WTC11 (cell line): ENCODE results near the gene DSC2. TPM values are rescaled to one million over a fixed set of nuclear protein-coding genes. Genes with fewer than 3 reads are reported as not detected.

ENCODE experiments used
- ATAC-seq: fragments of 200-7000 bp; cut with Tn5 transposase; 2 replicates; pipeline ENCODE4 v1.10.0; 2021; ENCODE audit warnings: mild to moderate bottlenecking, moderate library complexity
- CTCF ChIA-PET: fragments of 300-600 bp; sonication (Branson Sonifier 250); formaldehyde crosslinking; loops from one replicate; lab custom pipeline; 2021; ENCODE audit warnings: antibody characterized with exemption; lab: Charles Lee
- POLR2A ChIA-PET: fragments of 350-600 bp; sonication (Branson Sonifier 250); formaldehyde crosslinking; loops from one replicate; lab custom pipeline; 2021; ENCODE audit warnings: antibody characterized with exemption; lab: Charles Lee
- DNase-seq: peaks from one replicate; pipeline ENCODE4 v3.0.0; 2021; ENCODE audit warnings: low spot score
- H3K27ac Mint-ChIP-seq: 2 replicates; pipeline ENCODE4 v1.8.0; 2021; ENCODE audit warnings: mixed read lengths
- H3K27me3 Mint-ChIP-seq: 2 replicates; pipeline ENCODE4 v1.8.0; 2021; ENCODE audit warnings: low read depth, mild to moderate bottlenecking, moderate library complexity, mixed read lengths
- H3K36me3 Mint-ChIP-seq: 2 replicates; pipeline ENCODE4 v1.8.0; 2021; ENCODE audit warnings: mixed read lengths
- H3K4me1 Mint-ChIP-seq: 2 replicates; pipeline ENCODE4 v1.8.0; 2022; ENCODE audit warnings: mixed read lengths
- H3K4me3 Mint-ChIP-seq: 2 replicates; pipeline ENCODE4 v1.8.0; 2021; ENCODE audit warnings: mild to moderate bottlenecking, moderate library complexity, mixed read lengths
- H3K9me3 Mint-ChIP-seq: 2 replicates; pipeline ENCODE4 v1.8.0; 2021; ENCODE audit warnings: mixed read lengths
- IRF2 ChIP-seq: sonication (generic); formaldehyde crosslinking; IDR thresholded peaks from 2 replicates; pipeline ENCODE4 v1.8.0; 2022; ENCODE audit warnings: low read depth, missing genetic modification reagents, borderline replicate concordance
- JAZF1 ChIP-seq: fragments of 250-450 bp; sonication (Bioruptor Pico); IDR thresholded peaks from 2 replicates; pipeline ENCODE4 v1.9.0; 2021; ENCODE audit warnings: moderate library complexity, mild to moderate bottlenecking, inconsistent platforms
- JUN ChIP-seq: sonication (generic); formaldehyde crosslinking; IDR thresholded peaks from 2 replicates; pipeline ENCODE4 v1.8.0; 2023; ENCODE audit warnings: mild to moderate bottlenecking, missing genetic modification reagents
- NFYB ChIP-seq: sonication (generic); formaldehyde crosslinking; conservative IDR thresholded peaks from 2 replicates; pipeline ENCODE4 v1.8.0; 2022; ENCODE audit warnings: low read depth, missing genetic modification reagents
- PRRX2 ChIP-seq: fragments of 250-450 bp; sonication (Bioruptor Pico); IDR thresholded peaks from 2 replicates; pipeline ENCODE4 v1.8.0; 2021; ENCODE audit warnings: mild to moderate bottlenecking
- RELA ChIP-seq: sonication (generic); formaldehyde crosslinking; IDR thresholded peaks from 2 replicates; pipeline ENCODE4 v1.8.1; 2022; ENCODE audit warnings: missing genetic modification reagents, mild to moderate bottlenecking, borderline replicate concordance
- RORB ChIP-seq: fragments of 250-450 bp; sonication (Bioruptor Pico); IDR thresholded peaks from 2 replicates; pipeline ENCODE4 v1.9.0; 2021; ENCODE audit warnings: mild to moderate bottlenecking
- SOX15 ChIP-seq: fragments of 250-450 bp; sonication (Bioruptor Pico); IDR thresholded peaks from 2 replicates; pipeline ENCODE4 v1.9.0; 2021; ENCODE audit warnings: mild to moderate bottlenecking
- ZNF121 ChIP-seq: sonication (generic); formaldehyde crosslinking; IDR thresholded peaks from 2 replicates; pipeline ENCODE4 v1.8.0; 2023; ENCODE audit warnings: missing genetic modification reagents
- ZNF138 ChIP-seq: sonication (generic); formaldehyde crosslinking; conservative IDR thresholded peaks from 2 replicates; pipeline ENCODE4 v1.8.1; 2022; ENCODE audit warnings: mild to moderate bottlenecking, moderate library complexity, missing genetic modification reagents
- ZNF423 ChIP-seq: fragments of 250-450 bp; sonication (Bioruptor Pico); IDR thresholded peaks from 2 replicates; pipeline ENCODE4 v2.1.2; 2022; ENCODE audit warnings: mild to moderate bottlenecking, moderate library complexity
- total RNA-seq: library from RNA; stranded (reverse); gene quantifications from 3 replicates; pipeline ENCODE4 v1.2.3, GENCODE V29; 2021
- TF ChIP-seq, protein P1 (sequence below): sonication (generic); formaldehyde crosslinking; IDR thresholded peaks from 2 replicates; pipeline ENCODE4 v1.8.0; 2022; ENCODE audit warnings: mild to moderate bottlenecking, missing genetic modification reagents
- TF ChIP-seq, protein P2 (sequence below): sonication (generic); formaldehyde crosslinking; IDR thresholded peaks from 2 replicates; pipeline ENCODE4 v1.8.1; 2023; ENCODE audit warnings: mild to moderate bottlenecking, missing genetic modification reagents, moderate library complexity
- TF ChIP-seq, protein P3 (sequence below): sonication (generic); formaldehyde crosslinking; IDR thresholded peaks from 2 replicates; pipeline ENCODE4 v1.8.0; 2023; ENCODE audit warnings: missing genetic modification reagents
- TF ChIP-seq, protein P4 (sequence below): fragments of 250-450 bp; sonication (Bioruptor Pico); IDR thresholded peaks from 2 replicates; pipeline ENCODE4 v1.9.0; 2021; ENCODE audit warnings: mild to moderate bottlenecking
- TF ChIP-seq, protein P5 (sequence below): sonication (generic); formaldehyde crosslinking; IDR thresholded peaks from 2 replicates; pipeline ENCODE4 v1.8.1; 2022; ENCODE audit warnings: low read depth, mild to moderate bottlenecking, moderate library complexity, missing genetic modification reagents, borderline replicate concordance
- TF ChIP-seq, protein P6 (sequence below): sonication (generic); formaldehyde crosslinking; IDR thresholded peaks from 2 replicates; pipeline ENCODE4 v1.8.1; 2023; ENCODE audit warnings: mild to moderate bottlenecking, moderate library complexity, missing genetic modification reagents
- TF ChIP-seq, protein P7 (sequence below): fragments of 250-450 bp; sonication (Bioruptor Pico); IDR thresholded peaks from 2 replicates; pipeline ENCODE4 v1.9.0; 2021; ENCODE audit warnings: mild to moderate bottlenecking
- TF ChIP-seq, protein P8 (sequence below): sonication (generic); formaldehyde crosslinking; conservative IDR thresholded peaks from 2 replicates; pipeline ENCODE4 v1.8.1; 2023; ENCODE audit warnings: mild to moderate bottlenecking, low read depth, missing genetic modification reagents, moderate library complexity
- TF ChIP-seq, protein P9 (sequence below): sonication (generic); formaldehyde crosslinking; IDR thresholded peaks from 2 replicates; pipeline ENCODE4 v1.8.0; 2022; ENCODE audit warnings: mild to moderate bottlenecking, missing genetic modification reagents

Gene DSC2
- total RNA-seq, 1 experiment from 2014 or later = 29.8 TPM

DNA sequence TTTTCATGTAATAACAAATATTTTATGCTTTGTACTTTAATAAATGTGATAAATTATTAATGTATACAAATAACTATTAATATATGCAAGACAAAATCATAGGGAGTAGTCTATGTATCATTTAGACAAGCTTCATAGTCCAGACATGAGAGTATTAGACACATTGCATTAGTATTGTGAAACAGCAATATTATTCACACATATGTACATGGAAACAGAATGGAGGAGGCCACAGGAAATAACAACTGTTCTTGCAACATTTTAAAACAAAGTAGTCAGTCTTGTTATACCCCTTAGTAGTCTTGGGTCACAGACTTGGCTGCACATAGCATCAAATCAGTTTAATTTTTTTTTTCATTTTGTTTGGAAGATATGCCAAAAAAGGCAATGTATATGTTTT, 44.6 kb upstream of the DSC2 start:
- Mint-ChIP-seq H3K27ac (no peak overlapping the region), H3K4me1 (no peaks in the 10 kb centered on the region), H3K27me3 (no peaks in the 10 kb centered on the region), H3K36me3 (no peaks in the 10 kb centered on the region), H3K4me3 (no peak overlapping the region), H3K9me3 (peaks cover 7% of the 10 kb centered on the region)
- DNase-seq (no peak), ATAC-seq (no peak)
- TF ChIP-seq JAZF1 = no peak
- TF ChIP-seq, protein P1, sequence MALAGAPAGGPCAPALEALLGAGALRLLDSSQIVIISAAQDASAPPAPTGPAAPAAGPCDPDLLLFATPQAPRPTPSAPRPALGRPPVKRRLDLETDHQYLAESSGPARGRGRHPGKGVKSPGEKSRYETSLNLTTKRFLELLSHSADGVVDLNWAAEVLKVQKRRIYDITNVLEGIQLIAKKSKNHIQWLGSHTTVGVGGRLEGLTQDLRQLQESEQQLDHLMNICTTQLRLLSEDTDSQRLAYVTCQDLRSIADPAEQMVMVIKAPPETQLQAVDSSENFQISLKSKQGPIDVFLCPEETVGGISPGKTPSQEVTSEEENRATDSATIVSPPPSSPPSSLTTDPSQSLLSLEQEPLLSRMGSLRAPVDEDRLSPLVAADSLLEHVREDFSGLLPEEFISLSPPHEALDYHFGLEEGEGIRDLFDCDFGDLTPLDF (CRISPR knock-in tag) = no peak
- TF ChIP-seq, protein P2, sequence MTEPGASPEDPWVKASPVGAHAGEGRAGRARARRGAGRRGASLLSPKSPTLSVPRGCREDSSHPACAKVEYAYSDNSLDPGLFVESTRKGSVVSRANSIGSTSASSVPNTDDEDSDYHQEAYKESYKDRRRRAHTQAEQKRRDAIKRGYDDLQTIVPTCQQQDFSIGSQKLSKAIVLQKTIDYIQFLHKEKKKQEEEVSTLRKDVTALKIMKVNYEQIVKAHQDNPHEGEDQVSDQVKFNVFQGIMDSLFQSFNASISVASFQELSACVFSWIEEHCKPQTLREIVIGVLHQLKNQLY (CRISPR knock-in tag) = no peak
- TF ChIP-seq, protein P3, sequence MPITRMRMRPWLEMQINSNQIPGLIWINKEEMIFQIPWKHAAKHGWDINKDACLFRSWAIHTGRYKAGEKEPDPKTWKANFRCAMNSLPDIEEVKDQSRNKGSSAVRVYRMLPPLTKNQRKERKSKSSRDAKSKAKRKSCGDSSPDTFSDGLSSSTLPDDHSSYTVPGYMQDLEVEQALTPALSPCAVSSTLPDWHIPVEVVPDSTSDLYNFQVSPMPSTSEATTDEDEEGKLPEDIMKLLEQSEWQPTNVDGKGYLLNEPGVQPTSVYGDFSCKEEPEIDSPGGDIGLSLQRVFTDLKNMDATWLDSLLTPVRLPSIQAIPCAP (CRISPR knock-in tag) = no peak
- no peak for TF ChIP-seq RELA
- TF ChIP-seq ZNF423 (CRISPR knock-in tag) = no peak
- TF ChIP-seq, protein P4, sequence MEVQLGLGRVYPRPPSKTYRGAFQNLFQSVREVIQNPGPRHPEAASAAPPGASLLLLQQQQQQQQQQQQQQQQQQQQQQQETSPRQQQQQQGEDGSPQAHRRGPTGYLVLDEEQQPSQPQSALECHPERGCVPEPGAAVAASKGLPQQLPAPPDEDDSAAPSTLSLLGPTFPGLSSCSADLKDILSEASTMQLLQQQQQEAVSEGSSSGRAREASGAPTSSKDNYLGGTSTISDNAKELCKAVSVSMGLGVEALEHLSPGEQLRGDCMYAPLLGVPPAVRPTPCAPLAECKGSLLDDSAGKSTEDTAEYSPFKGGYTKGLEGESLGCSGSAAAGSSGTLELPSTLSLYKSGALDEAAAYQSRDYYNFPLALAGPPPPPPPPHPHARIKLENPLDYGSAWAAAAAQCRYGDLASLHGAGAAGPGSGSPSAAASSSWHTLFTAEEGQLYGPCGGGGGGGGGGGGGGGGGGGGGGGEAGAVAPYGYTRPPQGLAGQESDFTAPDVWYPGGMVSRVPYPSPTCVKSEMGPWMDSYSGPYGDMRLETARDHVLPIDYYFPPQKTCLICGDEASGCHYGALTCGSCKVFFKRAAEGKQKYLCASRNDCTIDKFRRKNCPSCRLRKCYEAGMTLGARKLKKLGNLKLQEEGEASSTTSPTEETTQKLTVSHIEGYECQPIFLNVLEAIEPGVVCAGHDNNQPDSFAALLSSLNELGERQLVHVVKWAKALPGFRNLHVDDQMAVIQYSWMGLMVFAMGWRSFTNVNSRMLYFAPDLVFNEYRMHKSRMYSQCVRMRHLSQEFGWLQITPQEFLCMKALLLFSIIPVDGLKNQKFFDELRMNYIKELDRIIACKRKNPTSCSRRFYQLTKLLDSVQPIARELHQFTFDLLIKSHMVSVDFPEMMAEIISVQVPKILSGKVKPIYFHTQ = no peak
- TF ChIP-seq, protein P5, sequence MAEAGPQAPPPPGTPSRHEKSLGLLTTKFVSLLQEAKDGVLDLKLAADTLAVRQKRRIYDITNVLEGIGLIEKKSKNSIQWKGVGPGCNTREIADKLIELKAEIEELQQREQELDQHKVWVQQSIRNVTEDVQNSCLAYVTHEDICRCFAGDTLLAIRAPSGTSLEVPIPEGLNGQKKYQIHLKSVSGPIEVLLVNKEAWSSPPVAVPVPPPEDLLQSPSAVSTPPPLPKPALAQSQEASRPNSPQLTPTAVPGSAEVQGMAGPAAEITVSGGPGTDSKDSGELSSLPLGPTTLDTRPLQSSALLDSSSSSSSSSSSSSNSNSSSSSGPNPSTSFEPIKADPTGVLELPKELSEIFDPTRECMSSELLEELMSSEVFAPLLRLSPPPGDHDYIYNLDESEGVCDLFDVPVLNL (CRISPR knock-in tag) = no peak
- TF ChIP-seq, protein P6, sequence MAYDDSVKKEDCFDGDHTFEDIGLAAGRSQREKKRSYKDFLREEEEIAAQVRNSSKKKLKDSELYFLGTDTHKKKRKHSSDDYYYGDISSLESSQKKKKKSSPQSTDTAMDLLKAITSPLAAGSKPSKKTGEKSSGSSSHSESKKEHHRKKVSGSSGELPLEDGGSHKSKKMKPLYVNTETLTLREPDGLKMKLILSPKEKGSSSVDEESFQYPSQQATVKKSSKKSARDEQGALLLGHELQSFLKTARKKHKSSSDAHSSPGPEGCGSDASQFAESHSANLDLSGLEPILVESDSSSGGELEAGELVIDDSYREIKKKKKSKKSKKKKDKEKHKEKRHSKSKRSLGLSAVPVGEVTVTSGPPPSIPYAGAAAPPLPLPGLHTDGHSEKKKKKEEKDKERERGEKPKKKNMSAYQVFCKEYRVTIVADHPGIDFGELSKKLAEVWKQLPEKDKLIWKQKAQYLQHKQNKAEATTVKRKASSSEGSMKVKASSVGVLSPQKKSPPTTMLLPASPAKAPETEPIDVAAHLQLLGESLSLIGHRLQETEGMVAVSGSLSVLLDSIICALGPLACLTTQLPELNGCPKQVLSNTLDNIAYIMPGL (CRISPR knock-in tag) = no peak
- TF ChIP-seq, protein P7, sequence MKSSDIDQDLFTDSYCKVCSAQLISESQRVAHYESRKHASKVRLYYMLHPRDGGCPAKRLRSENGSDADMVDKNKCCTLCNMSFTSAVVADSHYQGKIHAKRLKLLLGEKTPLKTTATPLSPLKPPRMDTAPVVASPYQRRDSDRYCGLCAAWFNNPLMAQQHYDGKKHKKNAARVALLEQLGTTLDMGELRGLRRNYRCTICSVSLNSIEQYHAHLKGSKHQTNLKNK (CRISPR knock-in tag) = no peak
- TF ChIP-seq ZNF121 = no peak
- TF ChIP-seq PRRX2 = no peak
- TF ChIP-seq RORB (CRISPR knock-in tag) = no peak
- TF ChIP-seq, protein P8, sequence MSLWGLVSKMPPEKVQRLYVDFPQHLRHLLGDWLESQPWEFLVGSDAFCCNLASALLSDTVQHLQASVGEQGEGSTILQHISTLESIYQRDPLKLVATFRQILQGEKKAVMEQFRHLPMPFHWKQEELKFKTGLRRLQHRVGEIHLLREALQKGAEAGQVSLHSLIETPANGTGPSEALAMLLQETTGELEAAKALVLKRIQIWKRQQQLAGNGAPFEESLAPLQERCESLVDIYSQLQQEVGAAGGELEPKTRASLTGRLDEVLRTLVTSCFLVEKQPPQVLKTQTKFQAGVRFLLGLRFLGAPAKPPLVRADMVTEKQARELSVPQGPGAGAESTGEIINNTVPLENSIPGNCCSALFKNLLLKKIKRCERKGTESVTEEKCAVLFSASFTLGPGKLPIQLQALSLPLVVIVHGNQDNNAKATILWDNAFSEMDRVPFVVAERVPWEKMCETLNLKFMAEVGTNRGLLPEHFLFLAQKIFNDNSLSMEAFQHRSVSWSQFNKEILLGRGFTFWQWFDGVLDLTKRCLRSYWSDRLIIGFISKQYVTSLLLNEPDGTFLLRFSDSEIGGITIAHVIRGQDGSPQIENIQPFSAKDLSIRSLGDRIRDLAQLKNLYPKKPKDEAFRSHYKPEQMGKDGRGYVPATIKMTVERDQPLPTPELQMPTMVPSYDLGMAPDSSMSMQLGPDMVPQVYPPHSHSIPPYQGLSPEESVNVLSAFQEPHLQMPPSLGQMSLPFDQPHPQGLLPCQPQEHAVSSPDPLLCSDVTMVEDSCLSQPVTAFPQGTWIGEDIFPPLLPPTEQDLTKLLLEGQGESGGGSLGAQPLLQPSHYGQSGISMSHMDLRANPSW (CRISPR knock-in tag) = no peak
- TF ChIP-seq JUN = no peak
- TF ChIP-seq SOX15 (CRISPR knock-in tag) = no peak
- TF ChIP-seq ZNF138 = no peak
- no peak for TF ChIP-seq IRF2 (CRISPR knock-in tag)
- no peak for TF ChIP-seq NFYB
- TF ChIP-seq, protein P9, sequence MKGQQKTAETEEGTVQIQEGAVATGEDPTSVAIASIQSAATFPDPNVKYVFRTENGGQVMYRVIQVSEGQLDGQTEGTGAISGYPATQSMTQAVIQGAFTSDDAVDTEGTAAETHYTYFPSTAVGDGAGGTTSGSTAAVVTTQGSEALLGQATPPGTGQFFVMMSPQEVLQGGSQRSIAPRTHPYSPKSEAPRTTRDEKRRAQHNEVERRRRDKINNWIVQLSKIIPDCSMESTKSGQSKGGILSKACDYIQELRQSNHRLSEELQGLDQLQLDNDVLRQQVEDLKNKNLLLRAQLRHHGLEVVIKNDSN (CRISPR knock-in tag) = no peak
- ChIA-PET POLR2A (no interaction called here), CTCF (no interaction called here)
